Measurements from ENCODE around the gene ZNF566.

ZNF566 gene

DNA sequence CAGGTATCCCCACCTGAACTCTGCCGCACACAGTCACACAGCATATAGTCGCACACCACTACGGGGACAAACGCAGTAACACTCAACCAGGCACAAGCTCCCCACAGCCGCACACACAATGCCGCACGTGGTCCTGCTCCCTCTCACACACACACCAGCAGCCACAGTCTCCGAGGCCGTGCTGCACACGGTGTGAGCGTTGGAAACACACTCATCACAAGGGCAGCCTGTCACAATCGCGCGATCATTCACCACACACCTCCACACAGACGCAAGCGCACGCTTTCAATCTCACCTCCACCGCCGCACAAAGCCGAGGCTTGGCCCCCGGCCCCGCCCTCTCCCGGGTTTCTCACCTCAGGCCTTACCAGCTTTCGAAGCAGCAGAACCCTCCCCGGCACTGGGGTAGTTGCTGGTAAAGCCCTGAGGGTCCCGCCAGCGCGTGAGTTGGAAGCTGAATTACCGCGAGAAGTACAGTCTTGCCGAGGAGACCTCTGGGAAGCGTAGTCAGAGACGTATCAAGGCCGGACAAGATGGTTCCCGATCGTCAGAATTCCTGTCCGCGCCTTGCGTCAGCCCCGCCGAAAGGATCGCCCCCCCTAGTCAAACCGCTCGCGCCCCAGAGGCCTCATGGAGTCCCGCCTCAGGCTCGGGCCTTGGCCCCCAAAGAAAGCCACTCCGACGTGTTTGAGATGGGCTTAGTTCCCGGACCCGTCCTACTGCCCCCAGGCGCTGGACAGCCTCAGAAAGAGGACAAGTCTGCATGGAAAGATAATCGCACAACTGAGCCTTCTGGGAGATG, at the start of gene ZNF566:
Gene ZNF566 (minus strand): TSS at position 444 of the 802 bp plus-strand sequence. CDS start 13,004 bp downstream, outside the sequence.
- TF ChIP-seq GATA3 (IDR thresholded peaks at IDR 0.05; ENCODE audit: low read depth, low read length) (no peak), GATA2 (IDR thresholded peaks at IDR 0.05; ENCODE audit: low read depth, low read length) (no peak; the same call in 1 of the 2 replicates)

DNA sequence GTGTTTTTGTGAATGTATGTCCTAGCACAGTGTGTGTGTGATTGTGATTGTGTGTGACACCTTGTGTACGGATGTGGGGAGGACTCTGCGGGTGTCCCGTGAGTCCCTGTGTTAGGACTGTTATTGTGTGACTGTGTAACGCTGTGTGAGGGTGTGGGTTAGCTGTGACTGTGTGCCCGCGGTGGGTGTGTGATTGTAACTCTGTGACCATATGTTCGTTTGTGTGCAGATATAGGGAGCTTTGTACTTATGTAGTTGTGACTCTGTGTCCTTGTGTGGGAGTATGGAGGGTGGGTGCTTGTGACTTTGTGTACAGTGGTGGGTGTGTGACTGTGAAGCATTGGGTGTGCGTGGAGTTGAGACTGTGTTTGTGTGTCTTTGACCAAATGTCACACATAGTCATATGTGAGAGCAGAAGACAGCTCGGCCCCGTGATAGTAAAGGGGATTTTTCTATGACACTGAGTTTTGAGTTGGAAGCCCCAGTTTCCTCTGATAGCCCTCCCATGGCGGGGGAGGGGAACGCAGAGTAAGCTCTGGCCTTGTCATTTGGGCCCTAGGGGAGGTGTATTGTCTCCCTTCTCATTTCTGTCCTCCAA, 39.7 kb upstream of the ZNF566 start:
- TF ChIP-seq GATA3 (IDR thresholded peaks at IDR 0.05; ENCODE audit: low read depth, low read length) (no peak), GATA2 (IDR thresholded peaks at IDR 0.05; ENCODE audit: low read depth, low read length) (no peak)

DNA sequence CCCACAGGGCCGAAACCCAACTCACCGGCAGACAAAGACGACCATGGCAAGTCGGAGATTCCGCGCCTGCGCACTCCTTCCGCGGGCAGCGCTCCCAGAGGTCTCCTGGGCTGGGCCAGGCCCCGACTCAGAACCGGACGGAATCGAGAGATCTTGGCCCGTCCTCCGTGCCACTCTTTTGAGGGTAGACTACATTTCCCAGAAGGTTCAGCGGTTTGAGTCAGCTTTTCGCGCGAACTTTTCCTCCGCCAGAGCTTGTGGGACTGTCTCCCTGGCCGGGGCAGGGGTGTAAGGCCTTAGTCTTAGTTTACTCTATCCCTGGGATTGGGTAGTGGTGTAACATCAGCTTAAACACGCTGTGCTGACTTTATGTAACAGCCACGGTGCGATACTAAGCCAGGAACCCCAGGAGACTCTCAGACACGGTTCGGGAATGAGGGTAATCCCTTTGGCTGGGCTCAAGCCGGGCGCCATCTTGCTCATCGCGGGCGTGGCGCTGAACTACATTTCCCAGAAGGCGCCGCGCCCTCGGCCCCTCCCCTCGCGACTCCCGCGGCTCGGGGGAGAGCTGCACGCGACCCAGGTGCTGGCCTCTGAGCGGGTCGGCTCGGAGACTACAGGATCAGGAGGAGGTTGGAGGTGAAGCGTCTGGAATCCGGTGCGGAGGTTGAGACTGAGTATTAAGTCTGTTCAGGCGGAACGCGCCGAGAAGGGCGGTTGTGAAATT, 39.0 kb upstream of the ZNF566 start, which contains the start of gene ZNF260:
Gene ZNF260 (minus strand): TSS at position 78 of the 727 bp plus-strand sequence. CDS start 13,033 bp downstream, outside the sequence.
- TF ChIP-seq GATA2 (IDR thresholded peaks at IDR 0.05; ENCODE audit: low read depth, low read length) (peak; percentile 32; the same call in 1 of the 2 replicates), GATA3 (IDR thresholded peaks at IDR 0.05; ENCODE audit: low read depth, low read length) (no peak)

- TF ChIP-seq GATA3 (IDR thresholded peaks at IDR 0.05; ENCODE audit: low read depth, low read length) (no peak), GATA2 (IDR thresholded peaks at IDR 0.05; ENCODE audit: low read depth, low read length) (no peak)
Measured at GRCh38 chr19:36527873-36528193, 38.5 kb upstream of the ZNF566 start.

DNA sequence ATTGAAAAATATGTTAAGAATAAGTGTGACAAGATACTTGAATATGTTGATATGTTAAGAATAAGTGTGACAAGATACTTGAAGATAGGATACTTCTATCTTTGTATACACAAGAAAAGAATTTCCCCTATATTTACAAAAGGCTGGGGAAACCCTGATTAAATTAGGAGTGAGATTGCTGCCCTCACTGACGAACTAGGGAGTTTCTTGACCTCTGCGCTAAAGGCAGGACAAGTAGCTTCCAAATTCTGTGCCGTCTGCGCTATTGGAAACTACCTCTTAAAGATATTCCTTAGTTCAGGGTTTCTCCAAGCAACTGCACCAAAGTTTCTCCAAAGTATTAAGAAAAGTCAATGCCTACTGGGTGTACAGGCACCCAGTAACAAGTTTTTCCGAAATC, 38.0 kb upstream of the ZNF566 start:
- TF ChIP-seq GATA3 (IDR thresholded peaks at IDR 0.05; ENCODE audit: low read depth, low read length) (no peak), GATA2 (IDR thresholded peaks at IDR 0.05; ENCODE audit: low read depth, low read length) (no peak)

DNA sequence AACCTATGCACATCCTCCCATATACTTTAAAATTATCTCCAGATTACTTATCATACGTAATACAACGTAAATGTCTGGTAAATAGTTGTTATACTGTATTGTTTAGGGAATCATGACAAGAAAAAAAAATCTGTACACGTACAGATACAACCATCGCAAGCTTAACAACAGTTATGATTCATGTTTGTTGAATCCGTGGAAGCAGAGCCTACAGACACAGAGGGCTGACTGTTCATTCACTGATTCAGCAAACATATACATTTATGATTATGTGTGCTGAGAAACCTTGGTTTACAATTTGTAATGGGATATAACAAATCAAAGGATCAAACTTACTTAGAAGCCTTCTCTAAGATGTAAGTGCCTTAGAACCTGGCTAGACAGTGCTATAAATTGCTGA, 37.2 kb upstream of the ZNF566 start:
- TF ChIP-seq GATA2 (IDR thresholded peaks at IDR 0.05; ENCODE audit: low read depth, low read length), result no peak
- no peak for TF ChIP-seq GATA3 (IDR thresholded peaks at IDR 0.05; ENCODE audit: low read depth, low read length)

DNA sequence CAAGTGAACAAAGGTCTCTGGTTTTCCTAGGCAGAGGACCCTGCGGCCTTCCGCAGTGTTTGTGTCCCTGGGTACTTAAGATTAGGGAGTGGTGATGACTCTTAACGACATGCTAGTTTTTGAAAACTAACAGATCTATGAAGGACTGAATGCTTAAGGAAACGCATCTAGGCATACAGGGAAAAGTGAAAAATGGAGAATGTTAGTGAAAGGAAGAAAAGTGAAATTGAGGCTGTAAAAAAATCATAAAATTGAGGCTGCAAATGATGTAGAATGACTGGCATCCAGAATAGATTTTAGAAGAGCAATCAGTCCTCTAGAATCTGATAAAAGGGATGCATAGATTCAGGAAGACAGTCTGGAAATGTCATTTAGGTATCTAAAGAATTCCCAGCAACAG, 35.3 kb upstream of the ZNF566 start:
- no peak for TF ChIP-seq GATA3 (IDR thresholded peaks at IDR 0.05; ENCODE audit: low read depth, low read length)
- no peak for TF ChIP-seq GATA2 (IDR thresholded peaks at IDR 0.05; ENCODE audit: low read depth, low read length)

DNA sequence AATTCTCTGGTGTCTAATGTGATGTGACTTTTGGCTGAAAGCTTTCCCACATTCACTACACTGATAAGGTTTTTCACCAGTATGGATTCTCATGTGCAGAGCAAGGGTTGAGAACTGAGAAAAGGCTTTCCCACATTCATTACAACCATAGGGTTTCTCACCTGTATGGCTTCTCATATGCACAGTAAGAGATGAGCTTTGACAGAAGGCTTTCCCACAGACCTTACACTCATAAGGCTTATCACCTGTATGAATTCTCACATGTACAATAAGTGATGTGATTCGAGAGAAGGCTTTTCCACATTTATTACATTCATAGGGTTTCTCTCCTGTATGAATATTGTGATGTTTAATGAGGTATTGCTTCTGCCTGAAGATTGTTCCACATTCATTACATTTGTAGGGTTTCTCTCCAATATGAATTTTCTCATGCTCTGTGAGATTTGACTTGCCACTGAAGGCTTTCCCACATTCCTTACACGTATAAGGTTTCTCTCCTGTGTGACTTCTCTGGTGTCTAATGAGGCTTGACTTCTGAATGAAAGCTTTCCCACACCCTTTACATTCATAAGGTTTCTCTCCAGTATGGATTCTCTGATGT, 24.8 kb upstream of the ZNF566 start:
- TF ChIP-seq GATA2 (IDR thresholded peaks at IDR 0.05; ENCODE audit: low read depth, low read length), result no peak

GRCh38 chr19:36508325-36508724, 19.0 kb upstream of the ZNF566 start:
- no peak for TF ChIP-seq GATA3 (IDR thresholded peaks at IDR 0.05; ENCODE audit: low read depth, low read length)
- no peak for TF ChIP-seq GATA2 (IDR thresholded peaks at IDR 0.05; ENCODE audit: low read depth, low read length)

DNA sequence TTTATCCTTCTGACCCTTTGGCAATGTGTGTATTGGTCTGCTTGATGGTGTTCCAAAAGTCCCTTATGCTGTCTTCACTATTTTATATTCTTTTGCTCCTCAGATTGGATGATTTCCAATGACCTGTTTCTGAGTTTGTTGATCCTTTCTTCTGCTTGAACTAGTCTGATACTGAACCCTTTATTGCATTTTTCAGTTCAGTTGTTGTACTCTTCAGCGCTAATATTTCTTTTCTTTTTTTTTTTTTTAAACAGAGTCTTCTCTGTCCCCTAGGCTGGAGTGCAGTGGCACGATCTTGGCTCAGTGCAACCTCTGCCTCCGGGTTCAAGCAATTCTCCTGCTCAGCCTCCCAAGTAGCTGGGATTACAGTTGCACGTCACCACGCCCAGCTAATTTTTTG, 12.6 kb upstream of the ZNF566 start:
- no peak for TF ChIP-seq GATA3 (IDR thresholded peaks at IDR 0.05; ENCODE audit: low read depth, low read length)
- no peak for TF ChIP-seq GATA2 (IDR thresholded peaks at IDR 0.05; ENCODE audit: low read depth, low read length)

- TF ChIP-seq GATA2 (IDR thresholded peaks at IDR 0.05; ENCODE audit: low read depth, low read length) (no peak), GATA3 (IDR thresholded peaks at IDR 0.05; ENCODE audit: low read depth, low read length) (no peak)
Measured at GRCh38 chr19:36497001-36497400, 7.6 kb upstream of the ZNF566 start.

DNA sequence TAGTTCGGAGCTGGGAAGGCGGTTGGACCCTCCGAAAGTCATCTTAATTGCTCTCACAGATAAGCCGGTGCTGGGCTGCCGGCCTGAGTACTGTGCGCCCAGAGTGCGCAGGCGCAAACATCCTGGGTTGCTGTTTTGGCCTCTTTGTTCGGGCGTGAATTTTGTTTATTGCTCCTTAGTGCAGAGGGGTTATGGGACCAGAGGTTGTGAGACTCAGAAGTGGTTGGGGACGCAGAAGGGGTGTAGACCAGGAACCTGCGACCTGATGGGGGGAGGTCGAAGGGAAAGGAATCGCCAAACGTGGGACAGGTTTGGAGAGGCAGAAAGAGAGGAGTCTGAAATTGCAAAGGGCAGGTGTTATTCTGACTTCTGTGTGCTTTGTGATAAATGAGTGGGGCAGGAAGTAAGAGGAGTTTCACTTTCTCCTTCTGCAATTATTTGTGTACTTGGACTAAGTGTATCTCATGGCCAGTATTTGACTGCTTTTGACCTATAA, 607 bp upstream of the ZNF566 start:
- TF ChIP-seq GATA3 (IDR thresholded peaks at IDR 0.05; ENCODE audit: low read depth, low read length) (no peak), GATA2 (IDR thresholded peaks at IDR 0.05; ENCODE audit: low read depth, low read length) (peak; percentile 85; the same call in 1 of the 2 replicates)

DNA sequence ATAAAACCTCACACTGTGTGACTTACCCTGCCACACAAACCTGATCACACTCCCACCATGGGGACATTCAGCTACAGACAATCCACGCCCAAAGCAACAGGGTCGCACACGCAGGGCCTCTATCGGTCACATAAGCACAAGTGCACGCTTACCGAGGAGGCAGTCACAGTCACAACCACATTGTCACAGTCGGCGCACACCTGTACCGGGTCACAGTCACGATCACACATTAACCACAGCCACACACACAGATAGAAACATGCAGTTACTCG, 579 bp downstream of the ZNF566 start:
- no peak for TF ChIP-seq GATA3 (IDR thresholded peaks at IDR 0.05; ENCODE audit: low read depth, low read length)
- no peak for TF ChIP-seq GATA2 (IDR thresholded peaks at IDR 0.05; ENCODE audit: low read depth, low read length)

DNA sequence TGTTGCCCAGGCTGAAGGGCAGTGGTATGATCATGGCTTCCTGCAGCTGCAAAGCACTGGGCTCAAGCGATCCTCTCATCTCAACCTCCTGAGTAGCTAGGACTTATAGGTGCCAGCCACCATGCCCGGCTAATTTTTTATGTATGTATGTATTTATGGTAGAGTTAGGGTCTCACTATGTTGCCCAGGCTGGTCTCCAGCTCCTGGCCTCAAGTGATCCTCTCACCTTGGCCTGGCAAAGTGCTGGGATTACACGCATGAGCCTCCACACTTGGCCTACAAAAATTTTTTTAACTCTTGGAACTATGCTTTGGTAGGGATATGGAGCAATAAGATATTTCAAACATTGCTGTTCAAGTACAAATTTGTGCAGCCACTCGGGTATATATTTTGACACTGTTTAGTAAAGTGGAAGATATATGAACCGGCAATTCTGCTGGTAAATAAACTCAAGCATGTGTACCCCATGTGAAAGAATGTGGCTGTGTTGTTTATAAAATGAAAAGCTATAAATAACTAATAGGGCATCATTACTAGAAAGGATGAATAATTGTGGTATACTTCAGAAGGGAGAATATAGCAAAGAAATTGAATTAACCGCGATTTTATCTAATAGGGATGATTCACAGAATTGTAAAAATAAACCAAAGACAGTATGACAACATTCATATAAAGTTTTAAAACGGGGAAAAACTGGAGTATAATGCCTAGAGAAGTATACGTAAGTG, 1.1 kb downstream of the ZNF566 start:
- TF ChIP-seq GATA3 (IDR thresholded peaks at IDR 0.05; ENCODE audit: low read depth, low read length) (no peak), GATA2 (IDR thresholded peaks at IDR 0.05; ENCODE audit: low read depth, low read length) (no peak)
